ENCODE data around the gene WNT1. TPM values are rescaled to one million over a fixed set of nuclear protein-coding genes. Genes with fewer than 3 reads are reported as not detected.

WNT1 gene
- total and polyA plus RNA-seq, 2 donors (not counting 3 experiments of a cell fraction or from before 2014, with no cell fraction given) = not detected

DNA sequence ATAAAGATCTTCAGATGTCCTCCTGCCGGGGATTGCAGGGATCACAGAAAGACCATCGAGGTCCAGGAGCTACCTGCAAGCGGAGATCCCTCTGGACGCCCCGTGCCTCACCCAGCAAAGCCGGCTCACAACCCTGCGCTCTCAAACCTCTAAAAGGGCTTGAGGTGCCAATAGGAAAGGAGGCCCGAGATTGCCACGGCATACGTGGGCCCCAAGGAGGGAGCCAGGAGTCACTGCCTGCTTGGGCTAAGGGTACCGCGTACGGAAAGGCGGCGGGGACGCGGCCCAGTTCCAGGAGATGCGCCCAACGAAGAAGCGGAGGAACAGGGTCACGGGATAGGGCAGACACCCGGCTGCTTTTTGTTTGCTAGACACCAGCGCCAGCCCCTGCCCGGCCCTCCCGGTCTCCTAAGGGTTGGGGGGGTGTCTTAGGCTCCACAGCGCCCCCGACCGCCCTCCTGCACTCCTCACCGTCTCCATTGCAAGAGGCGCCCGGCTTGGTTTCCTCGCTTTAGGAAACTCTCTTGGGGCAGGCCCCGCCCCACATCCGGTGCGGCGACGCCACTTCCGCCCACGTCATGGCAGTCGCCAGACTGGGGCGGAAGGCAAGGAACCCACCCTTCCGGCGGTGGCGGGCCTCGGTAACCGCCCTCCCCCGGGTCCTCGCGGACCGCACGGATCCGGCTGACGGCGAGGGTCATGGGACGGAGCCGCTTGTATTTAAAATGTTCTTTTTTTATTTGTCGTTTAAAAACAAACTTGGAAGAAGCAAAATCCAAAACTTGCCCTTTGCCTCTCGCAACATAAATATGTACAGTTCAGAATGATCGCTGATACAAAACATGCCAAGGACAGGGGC is 40.4 kb downstream of the WNT1 start, which contains the start of gene PRKAG1:
Gene PRKAG1, minus strand, starts transcription at position 516 of the 859 bp plus-strand sequence. Its CDS starts 36 bp downstream, at position 480.
- Histone ChIP-seq H3K27me3 (ENCODE audit: control insufficient read depth in 2 of 2, insufficient read depth in 2 of 2, low read length in 2 of 2) (no peaks in the 10 kb centered on the region), H4K20me1 (replicated peaks; ENCODE audit: control insufficient read depth, extremely low read depth, insufficient read depth, low read length) (no peaks in the 10 kb centered on the region), H3K4me3 (replicated peaks in 1 of 3; ENCODE audit: insufficient read depth in 1 of 3, low read depth in 1 of 3, low read length in 3 of 3) (peak within 1 kb of the TSS; percentile 50 to 77 (median 61)), H3K27ac (ENCODE audit: insufficient read depth, low read depth, low read length) (peak within 1 kb of the TSS; percentile 98), H3K4me1 (ENCODE audit: control insufficient read depth, extremely low read depth, insufficient read depth, low read length) (peaks cover 16% of the 10 kb centered on the region), H3K9ac (replicated peaks; ENCODE audit: extremely low read depth, insufficient read depth, low read length) (peak within 1 kb of the TSS; percentile 95), H3K79me2 (ENCODE audit: control insufficient read depth, insufficient read depth, low read length) (peaks cover 10% of the 10 kb centered on the region), H3K36me3 (ENCODE audit: control insufficient read depth in 2 of 2, extremely low read depth in 1 of 2, insufficient read depth in 2 of 2, low read length in 2 of 2) (peaks cover 2 to 19% of the 10 kb centered on the region in 2 experiments), H2AFZ (ENCODE audit: low read depth, low read length) (peak within 1 kb of the TSS; percentile 5), H3K4me2 (ENCODE audit: insufficient read depth, low read length) (peak within 1 kb of the TSS; percentile 85), H3K9me3 (replicated peaks; ENCODE audit: control insufficient read depth, insufficient read depth, low read length) (no peaks in the 10 kb centered on the region), H3K9me1 (replicated peaks; ENCODE audit: control insufficient read depth, extremely low read depth, insufficient read depth, low read length) (no peaks in the 10 kb centered on the region)
- intact Hi-C loops (cut with micrococcal nuclease) = loop anchor here (1.0 to 2.0 kb wide), 3 partner anchors 22 to 62 kb away; partner anchors contain the start of genes ARF3 and KMT2D
- dilution Hi-C loops (cut with MboI; ENCODE audit: extremely low pct_ligation_motif_present, low sequenced_read_pairs) = no loop called here
- TSS peak; percentile 93 for BruUV-seq (replicated peaks)
- FAIRE-seq (peak; percentile 93), DNase-seq (ENCODE audit: low read depth, low spot score) (peak; percentile 97)
- ChIA-PET POLR2A (no interaction called here), CTCF (interaction anchor here (0.7 to 8.7 kb wide), 11 partner anchors 13 to 111 kb away, joined by 3 to 115 read pairs (median 5); partner anchors contain the start of gene DDN)
- peak; percentile 95 for TF ChIP-seq POLR2A (IDR thresholded peaks at IDR 0.05; ENCODE audit: low read depth, low read length)
- TF ChIP-seq, protein P1, sequence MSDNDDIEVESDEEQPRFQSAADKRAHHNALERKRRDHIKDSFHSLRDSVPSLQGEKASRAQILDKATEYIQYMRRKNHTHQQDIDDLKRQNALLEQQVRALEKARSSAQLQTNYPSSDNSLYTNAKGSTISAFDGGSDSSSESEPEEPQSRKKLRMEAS (IDR thresholded peaks at IDR 0.05; ENCODE audit: insufficient read depth, insufficient read length) = no peak
- no peak for TF ChIP-seq FOS (IDR thresholded peaks at IDR 0.05; ENCODE audit: borderline replicate concordance, insufficient read depth, low read length)
- no peak for TF ChIP-seq GATA2 (IDR thresholded peaks at IDR 0.05; ENCODE audit: insufficient read depth, insufficient read length, low read depth, low read length)
- no peak for TF ChIP-seq MYC (IDR thresholded peaks at IDR 0.05; ENCODE audit: low read depth, low read length)
- peak; percentile 98 for TF ChIP-seq POLR2AphosphoS5 (IDR thresholded peaks at IDR 0.05; ENCODE audit: insufficient read depth, low read depth, low read length)
- TF ChIP-seq EZH2 (IDR thresholded peaks at IDR 0.05; ENCODE audit: borderline replicate concordance, low read depth, low read length, severe bottlenecking) = no peak
- no peak for TF ChIP-seq JUN (IDR thresholded peaks at IDR 0.05; ENCODE audit: borderline replicate concordance, insufficient read depth, insufficient read length, low read depth)
- TF ChIP-seq, protein P2, sequence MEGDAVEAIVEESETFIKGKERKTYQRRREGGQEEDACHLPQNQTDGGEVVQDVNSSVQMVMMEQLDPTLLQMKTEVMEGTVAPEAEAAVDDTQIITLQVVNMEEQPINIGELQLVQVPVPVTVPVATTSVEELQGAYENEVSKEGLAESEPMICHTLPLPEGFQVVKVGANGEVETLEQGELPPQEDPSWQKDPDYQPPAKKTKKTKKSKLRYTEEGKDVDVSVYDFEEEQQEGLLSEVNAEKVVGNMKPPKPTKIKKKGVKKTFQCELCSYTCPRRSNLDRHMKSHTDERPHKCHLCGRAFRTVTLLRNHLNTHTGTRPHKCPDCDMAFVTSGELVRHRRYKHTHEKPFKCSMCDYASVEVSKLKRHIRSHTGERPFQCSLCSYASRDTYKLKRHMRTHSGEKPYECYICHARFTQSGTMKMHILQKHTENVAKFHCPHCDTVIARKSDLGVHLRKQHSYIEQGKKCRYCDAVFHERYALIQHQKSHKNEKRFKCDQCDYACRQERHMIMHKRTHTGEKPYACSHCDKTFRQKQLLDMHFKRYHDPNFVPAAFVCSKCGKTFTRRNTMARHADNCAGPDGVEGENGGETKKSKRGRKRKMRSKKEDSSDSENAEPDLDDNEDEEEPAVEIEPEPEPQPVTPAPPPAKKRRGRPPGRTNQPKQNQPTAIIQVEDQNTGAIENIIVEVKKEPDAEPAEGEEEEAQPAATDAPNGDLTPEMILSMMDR (IDR thresholded peaks at IDR 0.05; ENCODE audit: extremely low read depth in 1 of 2, insufficient read depth in 1 of 2, low read depth in 1 of 2, low read length in 2 of 2) = peak; percentile 43 to 69

Measured in endothelial cell of umbilical vein (primary cell).